HEK293 (cell line): Measurements from ENCODE around the gene APC2.

Experiments used
- MZF1 ChIP-seq: fragments of 450-650 bp; formaldehyde crosslinking; IDR thresholded peaks from 2 replicates; pipeline ENCODE4 v1.5.1; 2017; ENCODE audit warnings: missing biosample characterization, missing genetic modification characterization, borderline replicate concordance
- PRDM1 ChIP-seq: fragments of 450-650 bp; formaldehyde crosslinking; IDR thresholded peaks from 2 replicates; pipeline ENCODE4; 2016; ENCODE audit warnings: missing biosample characterization, missing genetic modification characterization
- TRIM28 ChIP-seq: IDR thresholded peaks from 2 replicates; pipeline ENCODE4 v1.6.1; 2011; ENCODE audit warnings: low read length, control low read depth, borderline replicate concordance
- ZNF274 ChIP-seq, 2 experiments: fragments of 200-500 bp in 1 of 2; fragments of 450-650 bp in 1 of 2; sonication (Bioruptor generic) in 1 of 2; formaldehyde crosslinking in 1 of 2; IDR thresholded peaks; 2 replicates each; pipeline versions ENCODE4 v1.5.1 to v1.6.1; 2014 to 2016; ENCODE audit warnings: borderline replicate concordance in 1 of 2, inconsistent platforms in 1 of 2, low read length in 1 of 2, missing biosample characterization in 1 of 2, missing genetic modification characterization in 1 of 2
- ZNF394 ChIP-seq: fragments of 450-650 bp; formaldehyde crosslinking; IDR thresholded peaks from 2 replicates; pipeline ENCODE4 v1.5.1; 2016; ENCODE audit warnings: missing biosample characterization, missing genetic modification characterization, mild to moderate bottlenecking, moderate library complexity, borderline replicate concordance
- ZNF776 ChIP-seq: fragments of 450-650 bp; formaldehyde crosslinking; IDR thresholded peaks from 2 replicates; pipeline ENCODE4 v1.5.0; 2017; ENCODE audit warnings: missing biosample characterization, missing genetic modification characterization, borderline replicate concordance
- TF ChIP-seq, protein P1 (sequence below): fragments of 450-650 bp; formaldehyde crosslinking; optimal IDR thresholded peaks from 2 replicates; pipeline ENCODE3; 2016; ENCODE audit warnings: missing biosample characterization, mild to moderate bottlenecking, missing genetic modification characterization
- TF ChIP-seq, protein P2 (sequence below): fragments of 450-650 bp; IDR thresholded peaks from 2 replicates; pipeline ENCODE4 v1.5.1; 2018; ENCODE audit warnings: missing biosample characterization, mild to moderate bottlenecking, missing genetic modification characterization
- TF ChIP-seq, protein P3 (sequence below): fragments of 450-650 bp; formaldehyde crosslinking; IDR thresholded peaks from 2 replicates; pipeline ENCODE4 v1.5.1; 2016; ENCODE audit warnings: missing biosample characterization, missing genetic modification characterization
- TF ChIP-seq, protein P4 (sequence below): fragments of 450-650 bp; formaldehyde crosslinking; IDR thresholded peaks from 2 replicates; pipeline ENCODE4 v1.5.1; 2016; ENCODE audit warnings: missing biosample characterization, missing genetic modification characterization

DNA sequence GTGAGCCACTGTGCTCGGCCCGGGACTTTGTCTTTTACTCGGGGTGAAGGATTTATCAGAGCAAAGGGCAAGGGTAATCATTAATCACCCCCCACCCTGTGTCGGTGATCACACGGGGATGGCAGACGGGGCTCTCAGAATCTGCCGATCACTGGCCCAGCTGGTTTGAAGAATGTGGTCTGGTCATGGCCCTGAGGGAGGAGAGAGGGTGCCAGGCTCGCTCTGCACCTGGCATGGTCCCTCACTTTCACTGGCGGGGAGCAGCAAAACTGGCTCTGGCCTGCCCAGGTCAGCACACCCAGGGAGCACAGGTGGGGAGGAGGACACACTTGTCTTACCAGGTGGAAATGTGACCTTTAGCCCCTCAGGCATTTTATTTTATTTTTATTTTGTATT lies 51.3 kb downstream of the APC2 start:
- TF ChIP-seq, protein P1, sequence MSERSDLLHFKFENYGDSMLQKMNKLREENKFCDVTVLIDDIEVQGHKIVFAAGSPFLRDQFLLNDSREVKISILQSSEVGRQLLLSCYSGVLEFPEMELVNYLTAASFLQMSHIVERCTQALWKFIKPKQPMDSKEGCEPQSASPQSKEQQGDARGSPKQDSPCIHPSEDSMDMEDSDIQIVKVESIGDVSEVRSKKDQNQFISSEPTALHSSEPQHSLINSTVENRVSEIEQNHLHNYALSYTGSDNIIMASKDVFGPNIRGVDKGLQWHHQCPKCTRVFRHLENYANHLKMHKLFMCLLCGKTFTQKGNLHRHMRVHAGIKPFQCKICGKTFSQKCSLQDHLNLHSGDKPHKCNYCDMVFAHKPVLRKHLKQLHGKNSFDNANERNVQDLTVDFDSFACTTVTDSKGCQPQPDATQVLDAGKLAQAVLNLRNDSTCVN = no peak
- TF ChIP-seq, protein P2, sequence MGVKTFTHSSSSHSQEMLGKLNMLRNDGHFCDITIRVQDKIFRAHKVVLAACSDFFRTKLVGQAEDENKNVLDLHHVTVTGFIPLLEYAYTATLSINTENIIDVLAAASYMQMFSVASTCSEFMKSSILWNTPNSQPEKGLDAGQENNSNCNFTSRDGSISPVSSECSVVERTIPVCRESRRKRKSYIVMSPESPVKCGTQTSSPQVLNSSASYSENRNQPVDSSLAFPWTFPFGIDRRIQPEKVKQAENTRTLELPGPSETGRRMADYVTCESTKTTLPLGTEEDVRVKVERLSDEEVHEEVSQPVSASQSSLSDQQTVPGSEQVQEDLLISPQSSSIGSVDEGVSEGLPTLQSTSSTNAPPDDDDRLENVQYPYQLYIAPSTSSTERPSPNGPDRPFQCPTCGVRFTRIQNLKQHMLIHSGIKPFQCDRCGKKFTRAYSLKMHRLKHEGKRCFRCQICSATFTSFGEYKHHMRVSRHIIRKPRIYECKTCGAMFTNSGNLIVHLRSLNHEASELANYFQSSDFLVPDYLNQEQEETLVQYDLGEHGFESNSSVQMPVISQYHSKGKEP (tag by site-specific recombination) = no peak
- TF ChIP-seq ZNF274 (IDR thresholded peaks at IDR 0.05; ENCODE audit: low read length) (no peak), ZNF274 (tag by site-specific recombination; IDR thresholded peaks at IDR 0.05; ENCODE audit: borderline replicate concordance) (no peak), PRDM1 (tag by site-specific recombination) (no peak), ZNF776 (tag by site-specific recombination) (no peak), MZF1 (tag by site-specific recombination) (no peak), TRIM28 (no peak), ZNF394 (tag by site-specific recombination) (no peak)
- TF ChIP-seq, protein P3, sequence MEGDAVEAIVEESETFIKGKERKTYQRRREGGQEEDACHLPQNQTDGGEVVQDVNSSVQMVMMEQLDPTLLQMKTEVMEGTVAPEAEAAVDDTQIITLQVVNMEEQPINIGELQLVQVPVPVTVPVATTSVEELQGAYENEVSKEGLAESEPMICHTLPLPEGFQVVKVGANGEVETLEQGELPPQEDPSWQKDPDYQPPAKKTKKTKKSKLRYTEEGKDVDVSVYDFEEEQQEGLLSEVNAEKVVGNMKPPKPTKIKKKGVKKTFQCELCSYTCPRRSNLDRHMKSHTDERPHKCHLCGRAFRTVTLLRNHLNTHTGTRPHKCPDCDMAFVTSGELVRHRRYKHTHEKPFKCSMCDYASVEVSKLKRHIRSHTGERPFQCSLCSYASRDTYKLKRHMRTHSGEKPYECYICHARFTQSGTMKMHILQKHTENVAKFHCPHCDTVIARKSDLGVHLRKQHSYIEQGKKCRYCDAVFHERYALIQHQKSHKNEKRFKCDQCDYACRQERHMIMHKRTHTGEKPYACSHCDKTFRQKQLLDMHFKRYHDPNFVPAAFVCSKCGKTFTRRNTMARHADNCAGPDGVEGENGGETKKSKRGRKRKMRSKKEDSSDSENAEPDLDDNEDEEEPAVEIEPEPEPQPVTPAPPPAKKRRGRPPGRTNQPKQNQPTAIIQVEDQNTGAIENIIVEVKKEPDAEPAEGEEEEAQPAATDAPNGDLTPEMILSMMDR (tag by site-specific recombination) = no peak
- TF ChIP-seq, protein P4, sequence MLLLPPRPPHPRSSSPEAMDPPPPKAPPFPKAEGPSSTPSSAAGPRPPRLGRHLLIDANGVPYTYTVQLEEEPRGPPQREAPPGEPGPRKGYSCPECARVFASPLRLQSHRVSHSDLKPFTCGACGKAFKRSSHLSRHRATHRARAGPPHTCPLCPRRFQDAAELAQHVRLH (tag by site-specific recombination) = no peak
